B cell (primary cell): Measurements from ENCODE around the gene NR4A3.

ENCODE experiments used
- CTCF ChIP-seq: fragments of 200-600 bp; IDR thresholded peaks from one replicate; pipeline ENCODE4 v1.8.0; 2022; ENCODE audit warnings: antibody characterized with exemption, mild to moderate bottlenecking
- EZH2 ChIP-seq: IDR thresholded peaks from 2 replicates; pipeline ENCODE4 v1.6.1; 2012; ENCODE audit warnings: borderline replicate concordance, low read depth, mild to moderate bottlenecking, moderate library complexity, low read length; ENCODE audit not compliant: insufficient read depth, poor library complexity, severe bottlenecking

GRCh38 chr9:99793528-99793927 is 28.2 kb upstream of the NR4A3 start:
- TF ChIP-seq CTCF: no peak
- TF ChIP-seq EZH2: no peak
